GM11168 (cell line): Measurements from ENCODE around the gene WNT6.

ENCODE experiments used
- in situ Hi-C: fragments of 300-500 bp; cut with MboI; formaldehyde crosslinking; loops from one replicate; pipeline ENCODE4 v1.12.0; 2022; ENCODE audit warnings: low sequenced_read_pairs; ENCODE audit not compliant: unreplicated experiment

The WNT6 gene

DNA sequence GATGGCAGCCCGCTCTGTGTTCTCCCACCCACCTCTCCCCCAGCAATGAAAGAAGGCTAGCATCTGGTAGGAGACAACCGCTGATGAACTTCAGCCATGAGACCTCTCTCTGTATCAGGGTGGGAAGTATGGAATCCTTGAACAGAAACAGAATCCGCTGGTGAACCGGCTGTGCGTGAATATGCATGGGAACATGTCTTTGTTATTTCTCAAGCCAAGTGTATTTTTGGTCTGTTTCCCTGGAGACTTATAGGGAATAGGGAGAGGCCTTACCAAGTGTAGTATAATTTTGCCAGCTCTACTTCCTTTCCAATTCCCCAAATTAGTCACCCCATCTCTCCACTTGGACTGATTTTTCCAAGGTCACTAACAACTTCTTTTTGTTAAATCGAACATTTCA, 51.1 kb downstream of the WNT6 start:
- in situ Hi-C loops: no loop called here

- in situ Hi-C loops: no loop called here
These were observed 60.9 kb downstream of the WNT6 start for GRCh38 chr2:218920504-218920903.
